HG02571 (cell line): ENCODE measurements around the gene ARHGEF6.
"Not testable (repeated sequence)": the region's sequence is repeated elsewhere in the genome, so short reads cannot be mapped to it uniquely, and the experiment has no call there.

Source experiments
- ATAC-seq: cut with Tn5 transposase; IDR thresholded peaks from one replicate; pipeline ENCODE4 v1.9.1; 2021; ENCODE audit warnings: mild to moderate bottlenecking, moderate library complexity; ENCODE audit not compliant: unreplicated experiment

The ARHGEF6 gene, protein sequence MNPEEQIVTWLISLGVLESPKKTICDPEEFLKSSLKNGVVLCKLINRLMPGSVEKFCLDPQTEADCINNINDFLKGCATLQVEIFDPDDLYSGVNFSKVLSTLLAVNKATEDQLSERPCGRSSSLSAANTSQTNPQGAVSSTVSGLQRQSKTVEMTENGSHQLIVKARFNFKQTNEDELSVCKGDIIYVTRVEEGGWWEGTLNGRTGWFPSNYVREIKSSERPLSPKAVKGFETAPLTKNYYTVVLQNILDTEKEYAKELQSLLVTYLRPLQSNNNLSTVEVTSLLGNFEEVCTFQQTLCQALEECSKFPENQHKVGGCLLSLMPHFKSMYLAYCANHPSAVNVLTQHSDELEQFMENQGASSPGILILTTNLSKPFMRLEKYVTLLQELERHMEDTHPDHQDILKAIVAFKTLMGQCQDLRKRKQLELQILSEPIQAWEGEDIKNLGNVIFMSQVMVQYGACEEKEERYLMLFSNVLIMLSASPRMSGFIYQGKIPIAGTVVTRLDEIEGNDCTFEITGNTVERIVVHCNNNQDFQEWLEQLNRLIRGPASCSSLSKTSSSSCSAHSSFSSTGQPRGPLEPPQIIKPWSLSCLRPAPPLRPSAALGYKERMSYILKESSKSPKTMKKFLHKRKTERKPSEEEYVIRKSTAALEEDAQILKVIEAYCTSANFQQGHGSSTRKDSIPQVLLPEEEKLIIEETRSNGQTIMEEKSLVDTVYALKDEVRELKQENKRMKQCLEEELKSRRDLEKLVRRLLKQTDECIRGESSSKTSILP

DNA sequence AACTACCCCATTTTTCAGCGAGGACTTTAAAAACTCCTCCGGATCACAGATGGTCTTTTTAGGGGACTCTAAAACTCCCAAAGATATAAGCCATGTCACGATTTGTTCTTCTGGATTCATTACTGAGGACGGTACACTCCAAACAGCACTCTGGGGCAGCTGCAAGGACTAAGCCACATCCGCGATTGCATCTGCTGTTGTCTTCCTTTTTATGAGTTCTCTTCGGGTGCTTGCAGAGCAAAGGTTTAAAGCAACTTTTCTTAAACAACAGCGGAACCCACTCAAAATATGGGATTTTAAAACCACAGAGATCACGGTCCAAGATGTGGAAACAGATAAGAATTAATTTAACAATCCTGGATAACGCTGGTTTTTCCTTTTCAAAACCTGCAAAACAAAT lies at the start of gene ARHGEF6:
Gene ARHGEF6 (minus strand): TSS at position 170 of the 400 bp plus-strand sequence. CDS start 50 bp downstream, at position 120.
- ATAC-seq: no peak

DNA sequence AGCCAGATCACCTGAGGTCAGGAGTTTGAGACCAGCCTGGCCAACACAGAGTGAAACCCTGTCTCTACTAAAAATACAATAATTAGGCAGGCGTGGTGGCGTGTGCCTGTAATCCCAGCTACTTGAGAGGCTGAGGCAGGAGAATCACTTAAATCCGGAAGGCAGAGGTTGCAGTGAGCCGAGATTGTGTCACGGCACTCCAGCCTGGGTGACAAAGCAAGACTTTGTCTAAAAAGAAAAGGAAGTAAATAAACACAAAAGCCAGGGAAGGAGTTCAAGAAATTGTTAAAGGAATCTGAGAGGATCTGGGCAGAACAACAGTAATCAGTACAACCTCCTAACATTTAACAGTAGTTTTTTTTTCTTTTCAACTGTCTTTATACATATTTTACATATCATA lies 48.7 kb upstream of the ARHGEF6 start:
- ATAC-seq: no peak

DNA sequence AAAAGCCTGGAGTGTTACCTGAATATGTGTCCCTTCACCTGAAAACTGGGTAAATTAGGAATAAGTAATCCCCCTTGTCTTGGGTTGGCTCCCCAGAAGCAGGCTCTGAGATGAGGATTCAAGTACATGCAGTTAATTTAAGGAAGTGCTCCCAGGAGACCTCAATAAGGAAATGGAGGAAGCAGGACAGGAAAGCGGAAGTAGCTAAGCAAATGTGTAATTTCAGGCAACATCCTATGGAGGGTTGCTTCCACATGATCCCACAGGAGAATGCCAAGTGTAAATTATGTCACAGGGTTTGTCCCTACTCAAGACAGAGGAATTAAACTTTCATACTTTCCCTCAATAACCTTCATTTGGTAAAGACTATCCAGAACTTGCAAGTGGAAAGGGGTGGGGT lies 48.1 kb upstream of the ARHGEF6 start:
- ATAC-seq: no peak

DNA sequence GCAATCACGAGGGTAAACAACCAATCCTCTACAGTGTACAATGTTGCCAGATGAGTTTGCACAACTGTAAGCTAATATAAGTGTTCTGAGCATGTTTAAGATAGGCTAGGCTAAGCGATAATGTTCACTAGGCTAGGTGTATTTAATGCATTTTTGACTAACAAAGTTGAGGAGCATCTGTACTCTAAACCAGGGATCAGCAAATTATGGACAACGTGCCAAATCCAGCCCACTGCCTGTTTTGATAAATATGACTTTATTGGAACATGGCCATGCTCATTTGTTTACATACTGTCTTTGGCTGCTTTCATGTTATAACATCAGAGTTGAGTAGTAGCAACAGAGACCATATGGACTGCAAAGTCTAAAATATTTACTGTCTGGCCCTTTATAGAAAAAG lies 46.3 kb upstream of the ARHGEF6 start:
- ATAC-seq: no peak

DNA sequence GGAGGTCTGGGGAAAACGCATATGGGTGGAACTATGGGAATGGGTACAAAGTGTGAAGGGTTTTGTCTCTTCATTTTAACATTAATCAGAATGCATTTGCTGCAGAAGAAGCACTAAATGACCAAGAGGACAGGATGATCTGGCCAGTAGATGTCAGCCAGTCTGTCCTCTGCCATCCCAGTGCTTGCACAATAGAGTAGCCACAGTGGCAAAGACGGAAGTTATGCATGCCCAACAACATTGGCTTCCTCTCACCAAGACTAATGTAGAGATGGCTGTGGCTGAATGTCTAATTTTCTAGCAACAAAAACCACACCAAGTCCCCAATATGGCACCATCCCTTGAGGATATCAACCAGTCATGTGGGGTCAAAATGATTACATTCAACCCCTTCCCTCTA lies 45.0 kb upstream of the ARHGEF6 start:
- ATAC-seq: no peak

DNA sequence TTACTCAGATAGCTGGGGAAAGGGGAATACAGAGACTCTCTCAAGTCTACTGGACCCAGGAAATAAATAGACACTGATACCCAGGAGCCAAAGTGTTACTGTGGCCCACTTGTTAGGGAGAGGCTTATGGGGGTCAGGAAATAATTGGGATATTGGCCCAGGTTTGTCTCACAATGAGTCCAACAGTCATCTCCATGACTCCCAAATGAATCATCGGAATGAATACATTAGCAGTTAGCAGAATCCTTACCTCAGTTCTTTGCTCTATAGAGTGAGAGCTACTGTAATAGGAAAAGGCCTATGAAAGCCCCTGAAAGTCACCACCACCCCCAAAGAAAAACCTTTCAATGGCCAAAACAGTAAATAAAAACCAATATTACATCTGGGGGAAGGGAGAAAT lies 42.4 kb upstream of the ARHGEF6 start:
- no peak for ATAC-seq

DNA sequence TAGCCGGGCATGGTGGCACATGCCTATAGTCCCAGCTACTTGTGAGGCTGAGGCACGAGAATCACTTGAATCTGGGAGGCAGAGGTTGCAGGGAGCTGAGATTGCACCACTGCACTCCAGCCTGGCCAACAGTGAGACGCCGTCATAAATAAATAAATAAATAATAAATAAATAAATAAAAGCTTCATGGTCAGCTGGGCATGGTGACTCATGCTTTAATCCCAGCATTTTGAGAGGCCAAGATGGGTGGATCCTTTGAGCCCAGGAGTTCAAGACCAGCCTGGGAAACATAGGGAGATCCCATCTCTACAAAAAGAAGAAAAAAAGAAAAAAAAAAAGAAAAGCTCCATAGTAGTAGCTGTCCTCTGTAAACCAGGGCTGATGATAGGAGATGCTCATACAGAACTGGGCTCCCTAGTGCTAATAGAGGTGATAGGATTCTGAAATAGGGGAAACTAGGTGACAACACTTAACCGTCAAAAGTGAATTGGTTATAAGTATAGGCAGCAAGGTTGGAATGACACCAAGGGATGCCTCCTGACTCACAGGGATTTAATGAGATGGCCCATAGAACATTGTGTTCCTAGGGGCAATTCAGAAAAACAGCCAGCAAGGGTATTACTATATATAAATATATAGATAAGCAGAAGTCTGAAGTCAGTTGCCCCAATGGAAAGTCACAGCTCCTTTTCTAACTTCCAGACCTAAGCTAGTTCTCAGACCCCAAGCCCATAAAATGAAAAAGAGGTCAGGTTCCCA lies 41.8 kb upstream of the ARHGEF6 start:
- ATAC-seq: no peak

DNA sequence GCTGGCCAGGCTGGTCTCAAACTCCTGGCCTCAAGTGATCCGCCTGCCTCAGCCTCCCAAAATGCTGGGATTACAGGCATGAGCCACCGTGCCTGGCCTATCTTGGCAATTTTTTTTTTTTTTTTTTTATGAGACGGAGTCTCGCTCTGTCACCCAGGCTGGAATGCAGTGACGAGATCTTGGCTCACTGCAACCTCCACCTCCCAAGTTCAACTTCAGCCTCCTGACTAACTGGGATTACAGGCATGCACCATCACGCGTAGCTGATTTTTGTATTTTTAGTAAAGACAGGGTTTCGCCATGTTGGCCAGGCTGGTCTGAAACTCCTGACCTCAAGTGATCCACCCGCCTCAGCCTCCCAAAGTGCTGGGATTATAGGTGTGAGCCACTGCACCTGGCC lies 39.0 kb upstream of the ARHGEF6 start:
- ATAC-seq: not testable (repeated sequence)

DNA sequence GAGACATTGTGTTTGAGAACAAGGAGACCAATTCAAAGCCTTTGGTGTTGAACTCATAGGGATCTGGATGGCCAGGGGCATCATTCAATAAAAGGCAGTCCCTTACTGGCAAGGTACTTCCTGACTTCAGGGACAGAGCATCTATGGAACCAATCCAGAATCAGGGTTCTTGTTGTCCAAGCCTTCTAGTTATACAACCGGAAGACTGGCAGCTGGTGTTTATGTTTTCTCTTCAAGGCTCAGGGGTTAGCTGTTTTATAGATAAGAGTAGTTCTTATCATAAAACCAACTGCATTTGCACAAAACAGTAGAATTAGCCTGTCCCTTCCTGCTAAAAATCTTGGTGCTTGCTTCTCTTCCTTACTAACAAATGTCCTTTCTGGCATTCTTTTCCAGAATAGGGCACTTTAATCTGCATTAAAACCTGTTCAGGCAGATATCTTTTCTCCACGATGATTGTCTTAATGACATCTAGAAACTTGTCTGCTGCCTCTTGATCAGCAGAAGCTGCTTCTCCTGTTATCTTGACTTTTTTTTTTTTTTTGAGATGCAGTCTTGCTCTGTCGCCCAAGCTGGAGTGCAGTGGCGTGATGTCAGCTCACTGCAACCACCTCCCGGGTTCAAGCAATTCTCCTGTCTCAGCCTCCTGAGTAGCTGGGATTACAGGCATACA lies 38.4 kb upstream of the ARHGEF6 start:
- no peak for ATAC-seq

DNA sequence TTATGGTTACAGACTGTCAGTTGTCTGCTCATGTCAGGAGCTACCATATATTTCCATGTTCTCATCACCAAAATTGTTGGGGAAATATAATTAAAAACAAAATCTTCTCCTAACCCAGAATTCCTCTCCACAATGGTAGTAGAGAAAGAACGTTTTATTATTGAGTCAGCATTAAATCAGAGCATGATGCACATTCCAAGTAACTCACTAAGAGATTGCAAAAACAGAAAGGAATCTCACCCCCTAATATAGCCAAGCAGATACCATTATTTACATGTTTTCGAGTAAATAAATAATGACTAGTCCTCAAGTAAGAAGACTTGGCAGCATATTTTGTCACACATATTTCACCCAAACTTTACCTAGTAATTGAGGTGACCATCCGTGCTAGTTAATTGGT lies 36.2 kb upstream of the ARHGEF6 start:
- ATAC-seq: no peak

DNA sequence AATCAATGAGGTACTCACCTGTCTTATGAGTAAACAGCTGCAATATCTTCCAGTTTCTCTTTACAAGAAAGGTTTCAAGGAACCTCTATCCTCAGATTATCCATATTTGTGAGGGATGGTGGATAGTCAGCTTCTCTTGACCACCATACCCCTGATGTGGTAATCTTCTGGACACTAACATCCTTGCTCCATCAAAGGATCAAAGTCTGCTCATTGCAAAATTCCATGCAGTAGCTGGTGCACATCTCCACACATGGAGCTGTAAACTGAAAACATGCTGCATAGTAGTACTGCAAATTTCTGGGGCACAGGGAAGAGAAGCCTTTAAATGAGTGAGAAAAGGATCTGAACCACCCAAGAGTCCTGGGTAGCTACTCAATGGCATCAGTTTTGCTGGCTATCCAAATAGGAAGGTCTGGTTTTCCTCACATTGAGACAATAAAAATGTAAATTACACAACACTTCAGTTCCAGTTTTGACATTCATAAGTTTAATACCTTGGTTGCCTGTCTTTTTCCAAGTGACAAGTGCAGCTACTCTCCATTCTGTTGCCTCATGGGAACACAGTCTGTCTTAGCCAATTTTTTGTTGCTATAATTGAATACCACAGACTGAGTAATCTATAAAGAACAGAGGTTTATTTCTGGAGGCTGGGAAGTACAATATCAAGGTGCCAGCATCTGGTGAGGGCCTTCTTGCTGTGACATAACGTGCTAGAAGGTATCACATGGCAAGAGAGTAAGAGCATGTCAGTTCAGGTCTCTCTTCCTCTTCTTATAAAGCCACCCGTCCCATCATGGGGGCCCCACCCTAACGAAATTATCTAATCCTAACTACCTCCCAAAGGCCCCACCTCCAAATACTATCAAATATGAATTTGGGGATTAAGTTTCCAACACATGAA lies 34.4 kb upstream of the ARHGEF6 start:
- no peak for ATAC-seq

DNA sequence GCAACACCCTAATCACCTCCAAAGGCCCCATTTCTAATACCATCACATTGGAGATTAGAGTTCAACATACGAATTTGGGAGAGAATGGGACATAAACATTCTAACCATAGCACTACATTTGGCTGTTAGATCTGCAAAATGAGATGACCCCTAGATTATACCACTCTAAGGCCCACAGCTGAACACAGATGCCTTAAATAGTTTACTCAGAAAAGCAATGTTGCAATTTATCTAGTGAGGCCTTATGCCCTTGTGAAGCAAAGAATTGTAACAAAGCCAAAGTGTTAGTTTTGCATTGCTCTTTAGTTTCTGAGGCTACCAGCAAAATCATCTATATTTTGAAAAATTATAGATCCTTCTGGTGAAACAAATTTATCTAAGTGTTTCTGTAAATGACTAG lies 31.6 kb upstream of the ARHGEF6 start:
- ATAC-seq: no peak

DNA sequence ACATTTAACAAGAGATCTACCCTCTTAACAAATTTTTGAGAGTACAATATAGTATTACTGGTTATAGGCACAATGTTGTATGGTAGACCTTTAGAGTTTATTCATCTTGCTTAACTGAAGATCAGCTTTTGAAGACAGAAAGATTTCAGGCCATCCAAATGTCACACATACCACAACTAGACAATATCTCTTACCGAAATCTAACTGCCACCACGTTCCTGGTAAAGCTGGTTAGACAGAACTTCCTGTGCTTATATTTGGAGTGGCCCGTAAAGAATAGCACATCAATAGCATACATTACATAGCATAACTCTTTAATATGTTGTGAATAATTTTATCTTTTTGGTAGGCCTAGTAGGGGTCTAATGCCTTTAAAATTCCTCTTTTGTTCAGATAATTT lies 29.8 kb upstream of the ARHGEF6 start:
- no peak for ATAC-seq

DNA sequence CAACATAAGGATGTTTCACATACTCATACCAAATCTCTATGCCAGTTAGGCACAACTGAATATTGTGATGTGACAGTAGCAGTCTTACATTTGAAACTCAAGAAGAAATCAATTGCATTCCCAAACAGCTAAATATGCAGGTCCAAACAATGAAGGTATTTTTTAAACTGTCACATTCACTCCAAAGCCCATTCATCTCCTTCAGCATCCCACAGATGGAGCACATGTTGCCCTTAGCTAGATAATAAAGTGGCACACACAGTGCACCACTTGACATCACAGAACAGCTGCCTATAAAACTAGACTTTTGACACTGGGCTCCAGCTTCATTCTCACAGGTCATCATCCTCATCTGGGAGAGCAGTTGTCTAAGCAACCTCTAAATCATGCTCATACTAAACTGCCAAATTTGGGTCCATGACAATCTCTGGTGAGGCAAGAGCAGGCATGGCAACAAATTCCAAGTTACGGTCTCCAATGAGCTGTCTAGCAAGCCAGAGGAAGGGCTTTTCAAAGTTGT lies 26.2 kb upstream of the ARHGEF6 start:
- ATAC-seq: no peak

DNA sequence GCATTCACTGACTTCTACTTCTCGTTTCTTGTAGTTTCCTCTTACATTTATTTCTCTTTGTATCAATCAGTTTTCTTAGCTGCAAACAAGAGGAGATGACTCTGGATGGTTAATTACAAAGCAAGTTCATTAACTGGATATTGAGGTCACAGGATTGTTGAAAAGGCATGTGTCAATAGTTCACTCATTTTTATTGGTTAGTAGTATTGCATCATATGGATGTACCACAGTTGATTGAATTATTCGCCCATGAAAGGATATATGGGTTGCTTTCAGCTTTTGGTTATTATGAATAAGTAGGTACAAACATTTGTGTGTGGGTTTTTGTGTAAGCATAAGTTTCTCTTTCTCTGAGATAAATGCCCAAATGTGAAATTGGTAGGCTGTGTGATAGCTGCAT lies 21.8 kb upstream of the ARHGEF6 start:
- ATAC-seq: no peak

DNA sequence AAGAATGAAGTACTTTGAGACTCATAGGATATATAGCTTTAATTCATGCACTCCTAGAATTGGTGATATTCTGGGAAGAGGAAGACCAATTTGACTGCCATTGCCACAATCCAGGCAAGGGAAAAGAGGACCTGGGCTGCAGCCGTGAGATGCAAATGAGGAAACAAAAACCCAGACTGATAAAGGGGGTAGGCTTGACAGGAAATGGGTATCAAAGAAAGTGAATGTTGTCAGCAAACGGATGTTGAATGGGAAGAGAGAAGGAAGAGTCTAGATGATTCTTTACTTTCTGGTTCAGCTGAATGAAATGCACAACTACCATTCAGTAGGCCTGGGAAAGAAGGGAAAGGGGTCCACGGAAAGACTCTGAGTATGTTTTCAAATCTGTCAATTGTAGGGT lies 17.1 kb upstream of the ARHGEF6 start:
- no peak for ATAC-seq

DNA sequence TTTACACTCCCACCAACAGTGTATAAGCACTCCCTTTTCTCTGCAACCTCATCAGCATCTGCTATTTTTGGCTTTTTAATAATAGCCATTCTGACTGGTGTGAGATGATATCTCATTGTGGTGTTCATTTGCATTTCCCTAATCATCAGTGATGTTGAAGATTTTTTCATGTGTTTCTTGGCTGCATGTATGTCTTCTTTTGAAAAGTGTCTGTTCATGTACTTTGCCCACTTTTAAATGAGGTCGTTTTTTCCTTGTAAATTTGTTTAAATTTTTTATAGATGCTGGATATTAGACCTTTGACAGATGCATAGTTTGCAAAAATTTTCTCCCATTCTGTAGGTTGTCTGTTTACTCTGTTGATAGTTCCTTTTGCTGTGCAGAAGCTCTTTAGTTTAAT lies 14.4 kb upstream of the ARHGEF6 start:
- ATAC-seq: not testable (repeated sequence)

DNA sequence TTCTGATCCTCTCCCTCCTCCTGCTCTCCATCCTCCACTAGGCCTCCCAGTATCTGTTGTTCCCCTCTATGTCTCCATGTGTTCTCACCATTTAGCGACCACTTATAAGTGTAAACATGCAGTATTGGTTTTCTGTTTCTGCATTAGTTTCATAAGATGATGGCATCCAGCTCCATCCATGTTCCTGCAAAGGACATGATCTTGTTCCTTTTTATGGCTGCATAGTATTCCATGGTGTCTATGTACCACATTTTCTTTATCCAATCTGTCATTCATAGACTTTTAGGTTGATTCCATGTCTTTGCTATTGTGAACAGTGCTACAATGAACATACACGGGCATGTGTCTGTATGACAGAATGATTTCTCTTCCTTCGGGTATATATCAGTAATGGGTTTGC lies 13.9 kb upstream of the ARHGEF6 start:
- ATAC-seq: not testable (repeated sequence)

DNA sequence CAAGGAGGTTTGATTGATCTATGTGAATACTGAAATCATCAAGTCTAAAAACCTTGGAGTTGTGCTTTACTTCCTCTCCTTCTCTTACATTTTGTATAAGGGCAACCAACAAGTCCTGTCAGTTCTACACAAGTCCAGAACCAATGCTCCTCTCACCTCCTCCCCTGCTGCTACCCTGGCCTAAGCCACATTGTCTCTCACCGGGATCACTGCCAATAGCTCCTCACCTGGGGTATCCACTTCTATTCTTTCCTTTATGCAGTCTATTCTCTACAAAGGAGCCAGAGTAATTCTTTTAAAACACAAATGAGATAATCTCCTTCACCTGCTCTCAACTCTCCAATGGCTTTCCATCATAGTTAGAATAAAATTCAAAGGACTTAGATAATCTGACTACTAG lies 13.3 kb upstream of the ARHGEF6 start:
- no peak for ATAC-seq

DNA sequence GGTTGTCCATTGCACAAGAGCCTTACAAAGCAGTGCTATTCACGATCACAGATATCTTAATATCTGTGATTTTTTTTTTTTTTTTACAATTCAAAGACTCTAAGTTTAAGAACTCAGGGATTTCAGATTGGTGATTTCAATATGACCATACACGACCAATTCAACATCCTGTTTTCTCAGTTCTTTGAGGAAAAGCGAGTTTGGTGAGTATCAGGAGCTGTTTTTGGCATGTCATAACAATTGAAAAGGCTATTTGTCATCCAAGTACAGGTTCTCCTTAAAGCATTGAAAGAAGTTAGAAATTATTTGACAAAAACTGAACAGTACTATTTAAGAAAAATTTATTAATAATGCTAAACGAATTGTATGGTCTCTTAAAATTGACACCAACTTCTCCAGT lies 9.1 kb upstream of the ARHGEF6 start:
- ATAC-seq: no peak
